ENCODE measurements around the gene TENM4.

The TENM4 gene

DNA sequence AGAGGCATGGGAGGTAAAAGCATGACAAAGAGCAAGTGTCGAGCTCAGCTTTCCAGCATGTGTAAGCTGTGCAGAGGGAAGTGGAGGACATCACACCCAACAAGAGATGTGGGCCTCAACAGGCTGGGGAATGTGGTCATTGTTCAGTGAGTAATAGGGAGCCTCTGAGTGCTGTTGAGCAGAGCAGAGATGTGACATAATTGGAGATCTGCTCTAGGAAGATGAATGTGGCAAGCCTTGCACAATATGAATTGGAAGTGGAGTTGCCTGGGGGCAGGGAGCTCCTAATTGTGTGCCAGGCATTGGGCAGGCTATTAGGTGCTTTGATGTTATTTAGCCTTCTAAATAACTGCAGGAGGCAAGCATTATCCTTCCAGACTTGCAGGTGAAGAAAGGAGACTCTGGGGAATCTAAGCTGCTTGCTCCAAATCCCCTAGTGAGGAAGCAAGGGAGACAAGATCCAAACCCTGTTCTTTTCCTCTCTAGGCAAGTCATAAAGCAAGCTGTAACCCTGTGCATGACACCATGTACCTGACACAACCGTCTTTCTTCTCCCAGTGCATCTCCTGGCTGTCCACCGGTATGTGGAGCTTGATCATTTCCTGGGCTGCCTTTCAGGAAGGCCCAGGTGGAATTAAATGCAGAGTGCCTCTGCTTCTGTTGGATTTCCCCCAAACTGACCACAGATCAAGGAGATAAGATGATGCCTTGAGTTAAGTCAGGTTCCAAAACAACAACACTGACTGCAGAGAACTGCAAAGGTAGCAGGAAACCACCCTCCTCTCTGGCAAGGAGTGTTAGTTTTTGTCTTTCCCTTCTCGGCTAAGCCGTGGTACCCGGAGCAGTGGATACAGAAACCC, 221.4 kb downstream of the TENM4 start:
- Histone ChIP-seq H3K4me1 (no peaks in the 10 kb centered on the region), H3K4me3 (no peak overlapping the region), H3K9me3 (no peaks in the 10 kb centered on the region), H3K27me3 (ENCODE audit: low read depth) (no peaks in the 10 kb centered on the region), H3K36me3 (replicated peaks) (no peaks in the 10 kb centered on the region)
- in situ Hi-C loops (cut with MboI; ENCODE audit: low sequenced_read_pairs) = no loop called here
- no peak for DNase-seq (ENCODE audit: low spot score in 2 of 2)

DNA sequence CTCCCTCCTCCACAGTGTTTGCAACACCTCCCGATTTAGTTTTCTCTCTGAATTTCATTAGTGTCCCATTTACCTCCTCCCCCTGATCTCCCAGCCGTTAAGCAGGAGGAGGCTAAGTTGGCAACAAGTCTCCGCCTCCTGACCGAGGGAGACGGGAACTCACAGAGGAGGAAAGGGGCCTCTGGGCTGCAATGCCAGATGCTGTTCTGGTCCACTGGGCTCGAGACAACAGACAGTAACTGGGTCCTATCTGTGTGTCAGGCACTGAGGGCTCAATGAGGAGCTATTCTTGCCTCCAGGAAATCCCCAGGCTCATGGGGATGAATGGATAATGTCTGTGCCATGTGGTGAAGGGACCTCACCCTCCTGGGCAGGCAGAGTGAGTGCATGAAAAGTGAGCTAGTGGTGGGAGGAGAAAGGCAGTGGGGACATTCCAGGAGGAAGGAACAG, 228.1 kb downstream of the TENM4 start:
- Histone ChIP-seq H3K36me3 (replicated peaks) (no peaks in the 10 kb centered on the region), H3K27me3 (ENCODE audit: low read depth) (no peaks in the 10 kb centered on the region), H3K9me3 (no peaks in the 10 kb centered on the region), H3K4me3 (no peak overlapping the region), H3K4me1 (no peaks in the 10 kb centered on the region)
- in situ Hi-C loops (cut with MboI; ENCODE audit: low sequenced_read_pairs) = no loop called here
- no peak for DNase-seq (ENCODE audit: low spot score in 2 of 2)

DNA sequence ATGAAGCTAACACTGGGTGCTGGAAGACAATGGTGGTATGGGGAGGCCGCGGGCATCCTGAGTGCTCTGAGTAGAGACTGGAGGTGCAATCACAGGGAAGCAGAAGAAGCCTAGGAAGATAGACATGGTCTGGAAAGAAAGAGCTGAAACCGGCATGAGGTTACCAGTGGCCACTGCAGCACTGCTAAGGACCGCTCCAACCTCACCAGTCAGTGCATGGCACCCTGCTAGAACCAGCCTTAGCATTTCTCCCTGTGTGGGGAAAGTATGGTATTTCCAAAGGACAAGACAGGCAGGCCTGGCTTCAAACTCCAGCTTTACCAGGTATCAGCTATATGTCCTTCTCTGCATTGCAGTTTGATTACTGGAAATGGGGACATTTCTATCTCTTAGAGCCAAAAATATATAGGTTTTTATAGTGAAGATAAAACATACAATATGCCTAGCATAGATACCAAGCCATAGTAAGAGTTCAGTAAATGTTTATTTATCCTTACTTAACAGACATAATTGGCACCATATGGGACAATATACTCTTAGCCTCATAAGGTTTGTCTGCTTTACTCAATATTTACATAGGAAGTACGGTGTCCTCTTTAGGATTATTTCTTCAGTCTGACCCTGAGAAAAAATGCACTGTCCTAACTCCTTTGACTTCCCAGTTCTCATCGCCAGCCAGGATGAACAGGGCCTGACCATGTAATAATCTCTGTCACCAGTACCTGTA, 231.1 kb downstream of the TENM4 start:
- in situ Hi-C loops (cut with MboI; ENCODE audit: low sequenced_read_pairs) = no loop called here
- DNase-seq (ENCODE audit: low spot score in 2 of 2) = no peak
- no peak overlapping the region for H3K4me3 ChIP-seq
- H3K9me3 ChIP-seq = no peaks in the 10 kb centered on the region
- no peaks in the 10 kb centered on the region for H3K27me3 ChIP-seq (ENCODE audit: low read depth)
- H3K36me3 ChIP-seq (replicated peaks) = no peaks in the 10 kb centered on the region
- no peaks in the 10 kb centered on the region for H3K4me1 ChIP-seq

GRCh38 chr11:79208126-79208525, 232.7 kb downstream of the TENM4 start:
- in situ Hi-C loops (cut with MboI; ENCODE audit: low sequenced_read_pairs) = no loop called here
- H3K4me1 ChIP-seq = no peaks in the 10 kb centered on the region
- no peak overlapping the region for H3K4me3 ChIP-seq
- no peaks in the 10 kb centered on the region for H3K36me3 ChIP-seq (replicated peaks)
- no peak for DNase-seq (ENCODE audit: low spot score in 2 of 2)
- H3K27me3 ChIP-seq (ENCODE audit: low read depth) = no peaks in the 10 kb centered on the region
- H3K9me3 ChIP-seq = no peaks in the 10 kb centered on the region

- DNase-seq (ENCODE audit: low spot score in 2 of 2) = no peak
- no peaks in the 10 kb centered on the region for H3K27me3 ChIP-seq (ENCODE audit: low read depth)
- no peaks in the 10 kb centered on the region for H3K4me1 ChIP-seq
- H3K9me3 ChIP-seq = no peaks in the 10 kb centered on the region
- H3K36me3 ChIP-seq (replicated peaks) = no peaks in the 10 kb centered on the region
- H3K4me3 ChIP-seq = no peak overlapping the region
- in situ Hi-C loops (cut with MboI; ENCODE audit: low sequenced_read_pairs) = no loop called here
Observed at GRCh38 chr11:79206951-79207350, 233.9 kb downstream of the TENM4 start.

- H3K27me3 ChIP-seq (ENCODE audit: low read depth) = no peaks in the 10 kb centered on the region
- no peak for DNase-seq (ENCODE audit: low spot score in 2 of 2)
- H3K36me3 ChIP-seq (replicated peaks) = no peaks in the 10 kb centered on the region
- no peak overlapping the region for H3K4me3 ChIP-seq
- H3K4me1 ChIP-seq = no peaks in the 10 kb centered on the region
- in situ Hi-C loops (cut with MboI; ENCODE audit: low sequenced_read_pairs) = no loop called here
- H3K9me3 ChIP-seq = no peaks in the 10 kb centered on the region
Observed at GRCh38 chr11:79205786-79206185, 235.0 kb downstream of the TENM4 start.

- Histone ChIP-seq H3K36me3 (replicated peaks) (no peaks in the 10 kb centered on the region), H3K4me3 (no peak overlapping the region), H3K4me1 (no peaks in the 10 kb centered on the region), H3K9me3 (no peaks in the 10 kb centered on the region), H3K27me3 (ENCODE audit: low read depth) (no peaks in the 10 kb centered on the region)
- in situ Hi-C loops (cut with MboI; ENCODE audit: low sequenced_read_pairs) = no loop called here
- no peak for DNase-seq (ENCODE audit: low spot score in 2 of 2)
Observed at GRCh38 chr11:79201677-79202347, 239.0 kb downstream of the TENM4 start.

DNA sequence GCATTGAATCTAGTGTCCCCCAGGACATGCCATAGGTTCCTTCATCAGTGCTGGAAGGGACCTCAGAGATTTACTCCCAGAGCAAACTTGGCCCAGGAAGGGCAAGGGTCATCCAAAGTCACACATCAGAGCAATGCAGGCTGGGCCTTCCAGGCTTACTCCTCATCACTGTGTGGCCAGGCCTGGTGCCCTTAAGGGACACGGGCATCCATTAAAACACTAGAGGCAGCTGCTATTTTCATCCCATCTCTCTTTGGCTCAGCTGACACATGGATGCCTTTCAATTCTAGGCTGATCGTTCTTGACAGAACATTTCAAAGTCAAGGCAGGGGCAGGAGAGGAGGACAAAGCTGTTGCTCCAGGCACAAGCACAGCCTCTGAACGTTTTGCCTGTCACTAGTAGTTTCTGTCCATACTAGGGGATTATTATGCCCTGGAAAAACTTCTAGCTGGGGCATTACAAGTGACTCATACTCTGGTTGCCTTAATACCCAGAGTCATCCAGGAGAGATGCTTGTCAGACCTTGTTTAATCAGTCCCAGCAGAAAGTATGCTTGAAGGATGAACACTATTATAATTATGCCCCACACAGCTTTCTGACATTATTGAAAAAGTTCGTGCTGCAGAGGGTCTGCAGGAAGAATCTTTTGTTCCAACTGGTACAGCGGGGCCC, 240.3 kb downstream of the TENM4 start:
- in situ Hi-C loops (cut with MboI; ENCODE audit: low sequenced_read_pairs) = no loop called here
- no peaks in the 10 kb centered on the region for H3K36me3 ChIP-seq (replicated peaks)
- H3K9me3 ChIP-seq = no peaks in the 10 kb centered on the region
- no peaks in the 10 kb centered on the region for H3K27me3 ChIP-seq (ENCODE audit: low read depth)
- H3K4me3 ChIP-seq = no peak overlapping the region
- H3K4me1 ChIP-seq = no peaks in the 10 kb centered on the region
- no peak for DNase-seq (ENCODE audit: low spot score in 2 of 2)

DNA sequence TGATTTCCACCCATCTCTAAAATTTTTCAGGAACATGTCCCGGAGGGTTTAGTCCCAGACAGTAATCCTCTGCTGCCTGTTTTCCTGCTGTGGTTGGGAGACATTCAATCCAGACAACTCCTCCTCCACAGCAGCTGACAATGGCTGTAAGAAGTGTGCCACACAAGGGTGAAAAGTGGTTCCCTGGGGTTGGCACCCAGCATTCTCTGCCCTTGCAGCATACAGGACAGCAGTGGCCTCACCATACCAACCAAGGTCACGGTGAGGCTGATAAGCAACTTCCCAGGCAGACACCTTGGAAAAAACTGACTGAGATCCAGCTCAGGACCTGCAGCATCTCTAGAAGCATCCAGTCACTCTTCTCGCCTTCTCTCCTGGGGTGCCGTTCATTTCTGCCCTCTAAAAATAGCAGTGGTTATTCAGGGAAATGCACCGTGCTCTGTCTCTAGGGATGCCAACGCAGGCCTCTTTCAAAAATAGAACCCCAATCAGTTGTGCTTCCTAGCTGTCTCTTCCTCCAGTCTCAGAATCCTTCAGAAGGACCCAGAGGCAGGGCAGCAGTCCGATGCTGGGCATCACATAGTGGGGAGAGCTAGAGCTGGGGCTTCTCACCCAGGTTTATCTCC, 241.0 kb downstream of the TENM4 start:
- Histone ChIP-seq H3K9me3 (no peaks in the 10 kb centered on the region), H3K4me3 (no peak overlapping the region), H3K36me3 (replicated peaks) (no peaks in the 10 kb centered on the region), H3K4me1 (no peaks in the 10 kb centered on the region), H3K27me3 (ENCODE audit: low read depth) (no peaks in the 10 kb centered on the region)
- DNase-seq (ENCODE audit: low spot score in 2 of 2) = no peak
- in situ Hi-C loops (cut with MboI; ENCODE audit: low sequenced_read_pairs) = no loop called here

- no peak overlapping the region for H3K4me3 ChIP-seq
- H3K27me3 ChIP-seq (ENCODE audit: low read depth) = no peaks in the 10 kb centered on the region
- in situ Hi-C loops (cut with MboI; ENCODE audit: low sequenced_read_pairs) = no loop called here
- DNase-seq (ENCODE audit: low spot score in 2 of 2) = no peak
- no peaks in the 10 kb centered on the region for H3K9me3 ChIP-seq
- no peaks in the 10 kb centered on the region for H3K4me1 ChIP-seq
- no peaks in the 10 kb centered on the region for H3K36me3 ChIP-seq (replicated peaks)
Observed at GRCh38 chr11:79198898-79199250, 242.0 kb downstream of the TENM4 start.

DNA sequence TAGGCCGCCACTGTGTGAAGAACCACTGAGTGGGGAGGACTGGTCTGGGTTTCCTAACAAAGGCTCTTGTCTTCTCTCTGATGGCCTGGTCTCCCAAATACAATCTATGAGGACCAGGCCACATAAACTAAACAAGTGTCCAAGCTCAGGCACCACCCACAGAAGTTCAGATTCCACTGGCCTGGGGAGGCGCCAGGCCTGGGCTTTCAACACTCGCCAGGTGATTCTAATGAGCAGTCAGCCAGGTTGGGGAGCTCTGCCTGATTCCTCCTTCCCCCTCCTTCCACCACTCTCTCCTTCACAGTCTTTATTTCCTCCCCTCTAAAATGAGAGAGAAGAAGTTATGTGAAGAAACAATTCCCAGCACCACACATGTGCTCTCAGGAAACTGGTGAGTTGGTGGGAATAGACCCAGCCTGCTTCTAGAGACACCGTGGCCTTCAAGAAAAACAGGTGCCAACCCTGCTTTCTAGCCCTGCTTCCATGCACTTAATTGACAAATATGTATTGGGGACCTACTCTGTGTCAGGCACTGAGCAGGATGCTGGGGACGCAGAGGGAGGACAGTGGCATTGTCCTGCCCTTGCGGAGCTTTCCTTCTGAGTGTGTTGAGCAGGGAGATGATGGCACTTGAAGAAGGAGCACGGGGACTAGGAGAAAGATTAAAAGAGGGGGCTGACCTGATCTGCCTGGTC, 242.5 kb downstream of the TENM4 start:
- H3K4me1 ChIP-seq = no peaks in the 10 kb centered on the region
- H3K27me3 ChIP-seq (ENCODE audit: low read depth) = no peaks in the 10 kb centered on the region
- H3K4me3 ChIP-seq = no peak overlapping the region
- no peaks in the 10 kb centered on the region for H3K9me3 ChIP-seq
- DNase-seq (ENCODE audit: low spot score in 2 of 2) = no peak
- no peaks in the 10 kb centered on the region for H3K36me3 ChIP-seq (replicated peaks)
- in situ Hi-C loops (cut with MboI; ENCODE audit: low sequenced_read_pairs) = no loop called here

DNA sequence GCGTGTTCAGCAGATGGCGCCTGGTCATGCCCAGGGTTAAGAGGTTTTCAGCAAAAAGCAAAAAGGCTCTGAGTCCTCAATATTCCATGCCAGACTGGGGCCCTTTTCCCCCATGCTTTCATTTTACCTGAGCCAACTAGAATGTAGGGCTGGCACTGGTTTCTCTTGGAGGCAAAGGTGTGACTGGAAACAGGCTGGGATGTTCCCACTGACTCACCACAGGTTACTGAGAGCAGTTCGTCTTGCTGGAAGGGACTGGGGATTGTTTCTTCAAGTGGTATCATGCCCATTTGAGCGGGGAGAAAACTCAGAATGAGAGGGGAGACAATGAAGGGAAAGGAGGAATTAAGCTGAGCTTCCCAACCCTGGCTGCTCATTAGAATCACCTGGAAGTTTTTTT, 243.9 kb downstream of the TENM4 start:
- H3K27me3 ChIP-seq (ENCODE audit: low read depth) = no peaks in the 10 kb centered on the region
- H3K36me3 ChIP-seq (replicated peaks) = no peaks in the 10 kb centered on the region
- H3K4me3 ChIP-seq = no peak overlapping the region
- in situ Hi-C loops (cut with MboI; ENCODE audit: low sequenced_read_pairs) = no loop called here
- no peaks in the 10 kb centered on the region for H3K9me3 ChIP-seq
- no peak for DNase-seq (ENCODE audit: low spot score in 2 of 2)
- no peaks in the 10 kb centered on the region for H3K4me1 ChIP-seq

DNA sequence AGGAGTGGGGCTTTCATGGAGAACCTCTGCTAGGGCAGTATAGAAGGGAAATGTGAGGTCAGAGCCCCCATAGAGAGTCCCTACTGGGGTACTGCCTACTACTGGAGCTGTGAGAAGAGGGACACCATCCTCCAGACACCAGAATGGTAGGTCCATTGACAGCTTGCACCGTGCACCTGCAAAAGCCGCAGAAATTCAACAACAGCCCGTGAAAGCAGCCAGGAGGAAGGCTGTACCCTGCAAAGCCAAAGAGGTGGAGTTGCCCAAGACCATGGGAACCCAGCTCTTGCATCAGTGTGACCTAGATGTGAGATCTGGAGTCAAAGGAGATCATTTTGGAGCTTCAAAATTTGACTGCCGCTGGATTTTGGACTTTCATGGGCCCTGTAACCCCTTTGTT, 245.6 kb downstream of the TENM4 start:
- H3K36me3 ChIP-seq (replicated peaks) = no peaks in the 10 kb centered on the region
- no peak overlapping the region for H3K4me3 ChIP-seq
- no peak for DNase-seq (ENCODE audit: low spot score in 2 of 2)
- in situ Hi-C loops (cut with MboI; ENCODE audit: low sequenced_read_pairs) = no loop called here
- no peaks in the 10 kb centered on the region for H3K4me1 ChIP-seq
- no peaks in the 10 kb centered on the region for H3K9me3 ChIP-seq
- H3K27me3 ChIP-seq (ENCODE audit: low read depth) = no peaks in the 10 kb centered on the region

Measured in HAP-1 (cell line).